GM15510 (cell line): Measurements from ENCODE around the gene DOCK9.

ENCODE experiments used
- POLR2A ChIP-seq: IDR thresholded peaks from 3 replicates; pipeline ENCODE4 v1.6.1; 2011; ENCODE audit warnings: borderline replicate concordance; ENCODE audit not compliant: insufficient read length; ENCODE audit errors: extremely low read depth

DOCK9 gene

GRCh38 chr13:98972059-98972458 lies 5.8 kb downstream of the DOCK9 start:
- no peak for TF ChIP-seq POLR2A

- TF ChIP-seq POLR2A, result no peak
Observed at GRCh38 chr13:98970330-98970729, 7.5 kb downstream of the DOCK9 start.

GRCh38 chr13:98967491-98967890 lies 10.4 kb downstream of the DOCK9 start:
- TF ChIP-seq POLR2A, result no peak

- TF ChIP-seq POLR2A, result no peak
Observed at GRCh38 chr13:98966019-98966418, 11.8 kb downstream of the DOCK9 start.

GRCh38 chr13:98965325-98965724 lies 12.5 kb downstream of the DOCK9 start:
- TF ChIP-seq POLR2A, result no peak

- TF ChIP-seq POLR2A, result no peak
Observed at GRCh38 chr13:98963917-98964316, 13.9 kb downstream of the DOCK9 start.

GRCh38 chr13:98962901-98963590 lies 14.8 kb downstream of the DOCK9 start:
- no peak for TF ChIP-seq POLR2A

GRCh38 chr13:98961503-98962105 lies 16.3 kb downstream of the DOCK9 start:
- no peak for TF ChIP-seq POLR2A

GRCh38 chr13:98960606-98961502 lies 17.0 kb downstream of the DOCK9 start:
- TF ChIP-seq POLR2A, result no peak

- no peak for TF ChIP-seq POLR2A
Observed at GRCh38 chr13:98959786-98960605, 17.9 kb downstream of the DOCK9 start.

GRCh38 chr13:98959291-98959690 lies 18.6 kb downstream of the DOCK9 start:
- TF ChIP-seq POLR2A, result no peak

- TF ChIP-seq POLR2A, result no peak
Observed at GRCh38 chr13:98958443-98958794, 19.4 kb downstream of the DOCK9 start.

- TF ChIP-seq POLR2A, result no peak
Observed at GRCh38 chr13:98957731-98958442, 20.0 kb downstream of the DOCK9 start.

- TF ChIP-seq POLR2A, result no peak
Observed at GRCh38 chr13:98955336-98955735, 22.5 kb downstream of the DOCK9 start.
